Keratinocyte (primary cell): Measurements from ENCODE around the gene GRAMD2A. TPM values are rescaled to one million over a fixed set of nuclear protein-coding genes. Genes with fewer than 3 reads are reported as not detected.
A peak's percentile ranks its signal among the peaks of the same experiment; 100 is the strongest.

Experiments
- DNase-seq: peaks from one replicate; pipeline ENCODE4 v3.0.0-alpha.2; 2011; ENCODE audit warnings: low read depth, missing footprints, low spot score
- FAIRE-seq: peaks from 2 replicates; lab custom pipeline; 2011; peaks lifted over from hg19 to GRCh38; lab: Jason Lieb, UNC
- H2AFZ ChIP-seq: 2 replicates; pipeline ENCODE4 v1.6.0; 2012; ENCODE audit warnings: low read length, control low read depth, inconsistent platforms; ENCODE audit not compliant: control insufficient read depth
- H3K27ac ChIP-seq: 2 replicates; pipeline ENCODE4 v1.5.1; 2011; ENCODE audit warnings: low read length; ENCODE audit not compliant: control insufficient read depth, insufficient read depth
- H3K27me3 ChIP-seq: 3 replicates; pipeline ENCODE4 v1.6.0; 2011; ENCODE audit warnings: low read length; ENCODE audit not compliant: control insufficient read depth, insufficient read depth; ENCODE audit errors: extremely low read depth
- H3K36me3 ChIP-seq, 2 experiments: 2 replicates in 1 of 2; 3 replicates in 1 of 2; pipeline ENCODE4 v1.5.1; 2011; ENCODE audit warnings: low read length in 2 of 2, mild to moderate bottlenecking in 1 of 2; ENCODE audit not compliant: control insufficient read depth in 2 of 2, insufficient read depth in 2 of 2; ENCODE audit errors: extremely low read depth in 1 of 2
- H3K4me1 ChIP-seq: 3 replicates; pipeline ENCODE4 v1.5.1; 2011; ENCODE audit warnings: low read length; ENCODE audit not compliant: control insufficient read depth, insufficient read depth; ENCODE audit errors: extremely low read depth
- H3K4me2 ChIP-seq: 3 replicates; pipeline ENCODE4 v1.6.0; 2011; ENCODE audit warnings: low read depth, low read length; ENCODE audit not compliant: control insufficient read depth, insufficient read depth; ENCODE audit errors: extremely low read depth
- H3K4me3 ChIP-seq, 3 experiments: fragments of 200-600 bp in 1 of 3; sonication (generic) in 1 of 3; 2 replicates in 2 of 3; 3 replicates in 1 of 3; pipeline ENCODE4 v1.5.1; 2011 to 2016; ENCODE audit warnings: low read length in 3 of 3, mild to moderate bottlenecking in 3 of 3, control low read depth in 2 of 3, inconsistent platforms in 1 of 3, low read depth in 1 of 3, mixed read lengths in 1 of 3, mixed run types in 1 of 3, moderate library complexity in 1 of 3; ENCODE audit not compliant: control insufficient read depth in 2 of 3, insufficient read depth in 2 of 3; ENCODE audit errors: extremely low read depth in 1 of 3
- H3K79me2 ChIP-seq: 2 replicates; pipeline ENCODE4 v1.6.0; 2012; ENCODE audit warnings: low read length; ENCODE audit not compliant: control insufficient read depth, insufficient read depth
- H3K9ac ChIP-seq: 3 replicates; pipeline ENCODE4 v1.6.0; 2011; ENCODE audit warnings: low read length; ENCODE audit not compliant: control insufficient read depth, insufficient read depth; ENCODE audit errors: extremely low read depth
- H3K9me1 ChIP-seq: 3 replicates; pipeline ENCODE4 v1.6.0; 2011; ENCODE audit warnings: low read length; ENCODE audit not compliant: control insufficient read depth, insufficient read depth; ENCODE audit errors: extremely low read depth
- H3K9me3 ChIP-seq: 2 replicates; pipeline ENCODE4 v1.5.1; 2012; ENCODE audit warnings: low read depth, low read length; ENCODE audit not compliant: control insufficient read depth
- H4K20me1 ChIP-seq: 3 replicates; pipeline ENCODE4 v1.6.0; 2011; ENCODE audit warnings: low read length; ENCODE audit not compliant: control insufficient read depth, insufficient read depth; ENCODE audit errors: extremely low read depth
- CTCF ChIP-seq, 3 experiments: IDR thresholded peaks in 1 of 3; conservative IDR thresholded peaks in 1 of 3; optimal IDR thresholded peaks in 1 of 3; 2 replicates in 2 of 3; 3 replicates in 1 of 3; pipeline versions ENCODE3 to v1.5.1; 2011; ENCODE audit warnings: low read length in 3 of 3, mild to moderate bottlenecking in 3 of 3, moderate library complexity in 2 of 3, control low read depth in 1 of 3, inconsistent platforms in 1 of 3; ENCODE audit not compliant: insufficient read depth in 2 of 3; ENCODE audit errors: extremely low read depth in 1 of 3
- EZH2 ChIP-seq: IDR thresholded peaks from one replicate; pipeline ENCODE4 v1.6.1; 2012; ENCODE audit warnings: inconsistent platforms, mild to moderate bottlenecking, low read length, moderate library complexity
- dilution Hi-C: fragments of 300-500 bp; cut with MboI; formaldehyde crosslinking; loops from one replicate; pipeline ENCODE4 v1.7.0; 2020; ENCODE audit warnings: low sequenced_read_pairs; ENCODE audit not compliant: extremely low pct_ligation_motif_present
- polyA plus RNA-seq, 5 experiments: library from polyadenylated mRNA; depleted of rRNA in 3 of 5; stranded (reverse) in 3 of 5; stranded (forward) in 1 of 5; unstranded in 1 of 5; fragments of >200 nt; gene quantifications; 1 replicate in 1 of 5; 2 replicates in 3 of 5; 3 replicates in 1 of 5; pipeline versions ENCODE4 v1.2.1 to v1.2.3, GENCODE V29; 2011 to 2012; ENCODE audit warnings: missing spikeins in 2 of 5, low read depth in 1 of 5, low replicate concordance in 1 of 5

GRAMD2A gene
- polyA plus RNA-seq, 1 donor (not counting 4 experiments of a cell fraction or from before 2014, with no cell fraction given) = 5.7 TPM

- Histone ChIP-seq H3K4me2 (no peak overlapping the region), H3K27ac (no peak overlapping the region), H3K27me3 (no peaks in the 10 kb centered on the region), H3K4me1 (peaks cover 6% of the 10 kb centered on the region), H3K9ac (no peak overlapping the region), H3K36me3 (peaks cover 0 to 3% of the 10 kb centered on the region in 2 experiments), H3K9me3 (no peaks in the 10 kb centered on the region), H3K79me2 (no peaks in the 10 kb centered on the region), H2AFZ (no peak overlapping the region), H3K9me1 (no peaks in the 10 kb centered on the region), H4K20me1 (peaks cover 3% of the 10 kb centered on the region), H3K4me3 (no peak overlapping the region)
- DNase-seq (no peak), FAIRE-seq (no peak)
- dilution Hi-C loops = no loop called here
- TF ChIP-seq EZH2 = no peak
- no peak for TF ChIP-seq CTCF (optimal IDR thresholded peaks at IDR 0.05 in 1 of 3, IDR thresholded peaks at IDR 0.05 in 1 of 3, conservative IDR thresholded peaks at IDR 0.05 in 1 of 3; ENCODE audit: extremely low read depth in 1 of 3, insufficient read depth in 2 of 3, low read length in 3 of 3)
These were observed 28.8 kb downstream of the GRAMD2A start for GRCh38 chr15:72168808-72169190.

GRCh38 chr15:72168131-72168807, 29.3 kb downstream of the GRAMD2A start:
- H3K79me2 ChIP-seq = no peaks in the 10 kb centered on the region
- no peaks in the 10 kb centered on the region for H3K9me1 ChIP-seq
- FAIRE-seq (no peak), DNase-seq (no peak)
- H3K27ac ChIP-seq = no peak overlapping the region
- H2AFZ ChIP-seq = no peak overlapping the region
- H3K9me3 ChIP-seq = no peaks in the 10 kb centered on the region
- H3K4me2 ChIP-seq = peak overlapping the region; percentile 30
- no peaks in the 10 kb centered on the region for H3K27me3 ChIP-seq
- H3K36me3 ChIP-seq = peaks cover 0 to 3% of the 10 kb centered on the region in 2 experiments
- dilution Hi-C loops = no loop called here
- H3K9ac ChIP-seq = no peak overlapping the region
- TF ChIP-seq EZH2 = no peak
- no peak for TF ChIP-seq CTCF (optimal IDR thresholded peaks at IDR 0.05 in 1 of 3, IDR thresholded peaks at IDR 0.05 in 1 of 3, conservative IDR thresholded peaks at IDR 0.05 in 1 of 3; ENCODE audit: extremely low read depth in 1 of 3, insufficient read depth in 2 of 3, low read length in 3 of 3)
- H4K20me1 ChIP-seq = peaks cover 3% of the 10 kb centered on the region
- H3K4me1 ChIP-seq = peaks cover 6% of the 10 kb centered on the region
- no peak overlapping the region for H3K4me3 ChIP-seq
